Heart left ventricle (tissue), 13 donors: ENCODE measurements around the gene IGFL2.

Source experiments
- POLR2A ChIP-seq, 2 donors: fragments of 450-650 bp; IDR thresholded peaks; one replicate each; pipeline ENCODE4 v1.6.1; 2017; ENCODE audit warnings: antibody characterized with exemption in 2 of 2, mild to moderate bottlenecking in 2 of 2, moderate library complexity in 2 of 2
- TF ChIP-seq, protein P1 (sequence below), 12 donors: fragments of 200-600 bp; sonication (generic) in 4 of 12; IDR thresholded peaks; one replicate each; pipeline versions ENCODE4 v1.5.0 to v1.8.0; 2018 to 2022; ENCODE audit warnings: antibody characterized with exemption in 12 of 12, mild to moderate bottlenecking in 5 of 12
- donor health status: ischemic (EF 13 %, LVEDD 7.1; RV severe dilation, severe dysfunction).
- donor health status: DM: no; HTN: yes; CAD: no.
- donor health status: DM: no; HTN: no; CAD: no.
- donor health status: ischemic (EF 25% LVEDD 6.9; RV normal size, moderate dysfunction).
- donor health status: ischemic (EF 25% LVEDD 5.7; RV mildly dilated, moderate dysfunction).
- donor health status: ischemic (EF 35%, LVEDD 5.7; RV mildly dilated, moderate dysfunction).
- donor health status: nonischemic (EF 11% LVEDD 7.7; RV severe dilation, severe dysfunction).
- donor health status: DM: yes; HTN: yes; CAD: no.
- donor health status: PGD.
- donor health status: ischemic (EF 29% LVEDD 5.4; RV normal size, mild dysfunction).
- donor health status: nonischemic (EF 23%, LVEDD 6.1; RV moderate dilation, normal function).

- TF ChIP-seq POLR2A (IDR thresholded peaks at IDR 0.05) = no peak
- TF ChIP-seq, protein P1, sequence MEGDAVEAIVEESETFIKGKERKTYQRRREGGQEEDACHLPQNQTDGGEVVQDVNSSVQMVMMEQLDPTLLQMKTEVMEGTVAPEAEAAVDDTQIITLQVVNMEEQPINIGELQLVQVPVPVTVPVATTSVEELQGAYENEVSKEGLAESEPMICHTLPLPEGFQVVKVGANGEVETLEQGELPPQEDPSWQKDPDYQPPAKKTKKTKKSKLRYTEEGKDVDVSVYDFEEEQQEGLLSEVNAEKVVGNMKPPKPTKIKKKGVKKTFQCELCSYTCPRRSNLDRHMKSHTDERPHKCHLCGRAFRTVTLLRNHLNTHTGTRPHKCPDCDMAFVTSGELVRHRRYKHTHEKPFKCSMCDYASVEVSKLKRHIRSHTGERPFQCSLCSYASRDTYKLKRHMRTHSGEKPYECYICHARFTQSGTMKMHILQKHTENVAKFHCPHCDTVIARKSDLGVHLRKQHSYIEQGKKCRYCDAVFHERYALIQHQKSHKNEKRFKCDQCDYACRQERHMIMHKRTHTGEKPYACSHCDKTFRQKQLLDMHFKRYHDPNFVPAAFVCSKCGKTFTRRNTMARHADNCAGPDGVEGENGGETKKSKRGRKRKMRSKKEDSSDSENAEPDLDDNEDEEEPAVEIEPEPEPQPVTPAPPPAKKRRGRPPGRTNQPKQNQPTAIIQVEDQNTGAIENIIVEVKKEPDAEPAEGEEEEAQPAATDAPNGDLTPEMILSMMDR (IDR thresholded peaks at IDR 0.05) = no peak
These were observed 48.5 kb downstream of the IGFL2 start for GRCh38 chr19:46196410-46197124.
